ENCODE measurements around the gene ABL2. TPM values are rescaled to one million over a fixed set of nuclear protein-coding genes. Genes with fewer than 3 reads are reported as not detected.

ABL2 gene
- total RNA-seq, 2 experiments from 2014 or later = 15.8 to 16.4 TPM

DNA sequence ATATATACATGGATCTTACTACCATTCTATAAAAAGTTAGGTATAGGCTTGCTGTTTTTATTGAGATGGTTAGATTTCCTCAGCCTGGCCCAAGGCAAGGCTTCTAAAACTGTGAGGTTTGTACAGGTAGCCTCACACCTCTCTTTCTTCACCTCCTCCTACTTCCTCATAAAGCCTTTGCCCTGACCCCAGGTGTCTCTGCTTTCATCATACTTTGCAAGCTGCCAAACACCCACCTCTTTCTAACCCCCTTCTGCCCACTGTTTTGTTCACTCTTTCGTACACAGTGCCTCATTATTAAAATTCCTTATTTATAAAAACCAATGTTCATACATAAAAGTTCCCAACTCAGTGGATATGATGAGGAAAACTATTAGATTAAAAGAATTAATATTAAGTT, 32.7 kb upstream of the ABL2 start:
- POLR2A ChIA-PET = interaction anchor here (0.6 to 0.8 kb wide), 2 partner anchors 31 to 46 kb away, joined by 3 read pairs; partner anchors contain the start of gene SOAT1
- no peak for TF ChIP-seq CTCF (IDR thresholded peaks at IDR 0.05)
- Mint-ChIP-seq H3K9me3 (no peaks in the 10 kb centered on the region), H3K27me3 (no peaks in the 10 kb centered on the region), H3K4me1 (ENCODE audit: low read depth) (no peaks in the 10 kb centered on the region), H3K27ac (no peak overlapping the region), H3K36me3 (ENCODE audit: low read depth) (no peaks in the 10 kb centered on the region), H3K4me3 (no peak overlapping the region)
- H3K27ac ChIP-seq (ENCODE audit: low read depth in 1 of 2, low read length in 2 of 2) = no peak overlapping the region
- DNase-seq (no peak), ATAC-seq (ENCODE audit: poor library complexity) (no peak)
- intact Hi-C loops (cut with DNase I, micrococcal nuclease) = no loop called here
- H3K4me1 ChIP-seq (ENCODE audit: insufficient read depth, low read length) = no peaks in the 10 kb centered on the region
- no peaks in the 10 kb centered on the region for H3K36me3 ChIP-seq (ENCODE audit: insufficient read depth, low read length)
- H3K9me3 ChIP-seq (ENCODE audit: control insufficient read depth in 1 of 2, insufficient read depth in 1 of 2, low read length in 2 of 2) = no peaks in the 10 kb centered on the region
- no peaks in the 10 kb centered on the region for H3K27me3 ChIP-seq (ENCODE audit: control insufficient read depth in 1 of 2, insufficient read depth in 2 of 2, low read length in 2 of 2)
- H3K4me3 ChIP-seq (ENCODE audit: low read length) = no peak overlapping the region
- CTCF ChIA-PET = no interaction called here

- intact Hi-C loops (cut with DNase I, micrococcal nuclease) = loop anchor here in 1 of 2 experiments (5.0 to 10.0 kb wide), 2 partner anchors 39 to 551 kb away; partner anchors contain the start of gene SOAT1
- no peak for TF ChIP-seq CTCF (IDR thresholded peaks at IDR 0.05)
- H3K4me3 Mint-ChIP-seq = no peak overlapping the region
- no peak overlapping the region for H3K27ac Mint-ChIP-seq
- H3K36me3 ChIP-seq (ENCODE audit: insufficient read depth, low read length) = no peaks in the 10 kb centered on the region
- ChIA-PET CTCF (interaction anchor here (1.1 kb wide), 1 partner anchor 224 kb away, joined by 3 read pairs; no protein-coding TSS in a partner anchor), POLR2A (no interaction called here)
- no peaks in the 10 kb centered on the region for H3K9me3 Mint-ChIP-seq
- no peak overlapping the region for H3K27ac ChIP-seq (ENCODE audit: low read depth in 1 of 2, low read length in 2 of 2)
- H3K4me3 ChIP-seq (ENCODE audit: low read length) = no peak overlapping the region
- H3K9me3 ChIP-seq (ENCODE audit: control insufficient read depth in 1 of 2, insufficient read depth in 1 of 2, low read length in 2 of 2) = no peaks in the 10 kb centered on the region
- no peaks in the 10 kb centered on the region for H3K27me3 ChIP-seq (ENCODE audit: control insufficient read depth in 1 of 2, insufficient read depth in 2 of 2, low read length in 2 of 2)
- no peaks in the 10 kb centered on the region for H3K4me1 Mint-ChIP-seq (ENCODE audit: low read depth)
- no peaks in the 10 kb centered on the region for H3K36me3 Mint-ChIP-seq (ENCODE audit: low read depth)
- no peaks in the 10 kb centered on the region for H3K27me3 Mint-ChIP-seq
- H3K4me1 ChIP-seq (ENCODE audit: insufficient read depth, low read length) = no peaks in the 10 kb centered on the region
- ATAC-seq (ENCODE audit: poor library complexity) (no peak), DNase-seq (no peak)
Measured at GRCh38 chr1:179253286-179253972, 24.0 kb upstream of the ABL2 start.

GRCh38 chr1:179252606-179253005, 23.1 kb upstream of the ABL2 start:
- no peak overlapping the region for H3K27ac ChIP-seq (ENCODE audit: low read depth in 1 of 2, low read length in 2 of 2)
- TF ChIP-seq CTCF (IDR thresholded peaks at IDR 0.05) = no peak
- H3K27me3 Mint-ChIP-seq = no peaks in the 10 kb centered on the region
- no peaks in the 10 kb centered on the region for H3K36me3 ChIP-seq (ENCODE audit: insufficient read depth, low read length)
- CTCF ChIA-PET = interaction anchor here (1.1 kb wide), 1 partner anchor 223 kb away, joined by 3 read pairs; no protein-coding TSS in a partner anchor
- no peaks in the 10 kb centered on the region for H3K9me3 Mint-ChIP-seq
- H3K27ac Mint-ChIP-seq = no peak overlapping the region
- POLR2A ChIA-PET = no interaction called here
- no peaks in the 10 kb centered on the region for H3K4me1 ChIP-seq (ENCODE audit: insufficient read depth, low read length)
- no peaks in the 10 kb centered on the region for H3K36me3 Mint-ChIP-seq (ENCODE audit: low read depth)
- H3K27me3 ChIP-seq (ENCODE audit: control insufficient read depth in 1 of 2, insufficient read depth in 2 of 2, low read length in 2 of 2) = no peaks in the 10 kb centered on the region
- H3K4me1 Mint-ChIP-seq (ENCODE audit: low read depth) = no peaks in the 10 kb centered on the region
- no peaks in the 10 kb centered on the region for H3K9me3 ChIP-seq (ENCODE audit: control insufficient read depth in 1 of 2, insufficient read depth in 1 of 2, low read length in 2 of 2)
- DNase-seq (no peak), ATAC-seq (ENCODE audit: poor library complexity) (no peak)
- no peak overlapping the region for H3K4me3 Mint-ChIP-seq
- intact Hi-C loops (cut with DNase I, micrococcal nuclease) = loop anchor here in 1 of 2 experiments (5.0 to 10.0 kb wide), 2 partner anchors 40 to 552 kb away; partner anchors contain the start of gene SOAT1
- H3K4me3 ChIP-seq (ENCODE audit: low read length) = no peak overlapping the region
